ENCODE results near the gene TM4SF5. TPM values are rescaled to one million over a fixed set of nuclear protein-coding genes. Genes with fewer than 3 reads are reported as not detected.
"Not testable (repeated sequence)": the region's sequence is repeated elsewhere in the genome, so short reads cannot be mapped to it uniquely, and the experiment has no call there.

Gene TM4SF5
- polyA plus RNA-seq, 3 donors: not detected

DNA sequence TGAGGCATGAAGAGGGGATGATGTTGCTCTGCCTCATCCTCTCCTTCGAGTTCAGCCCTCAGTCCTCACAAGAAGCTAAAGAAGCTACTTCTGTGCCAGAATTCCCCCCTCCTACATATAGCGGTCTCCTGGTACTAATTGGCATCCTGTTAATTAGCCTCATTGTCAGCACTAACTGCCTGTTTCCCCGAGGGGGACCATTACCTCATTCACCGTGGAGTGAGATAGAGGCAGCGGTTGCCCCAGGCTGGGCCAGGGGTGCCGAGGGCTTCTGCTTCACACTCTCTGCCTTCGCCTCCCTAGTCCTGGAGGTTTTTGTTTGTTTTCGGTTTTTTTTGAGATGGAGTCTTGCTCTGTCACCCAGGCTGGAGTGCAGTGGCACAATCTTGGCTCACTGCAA is 55.7 kb downstream of the TM4SF5 start:
- Histone ChIP-seq H3K36me3 (replicated peaks in 1 of 2; ENCODE audit: control insufficient read depth in 1 of 2, insufficient read depth in 2 of 2, low read length in 2 of 2) (peaks cover 3 to 12% of the 10 kb centered on the region in 2 donors), H3K4me3 (replicated peaks in 1 of 3; ENCODE audit: low read depth in 2 of 3, low read length in 3 of 3) (no peak overlapping the region), H3K27ac (ENCODE audit: low read depth in 1 of 2, low read length in 2 of 2) (no peak overlapping the region), H3K4me1 (ENCODE audit: control insufficient read depth in 1 of 2, insufficient read depth in 2 of 2, low read length in 2 of 2) (no peaks in the 10 kb centered on the region), H4K20me1 (ENCODE audit: insufficient read depth, low read length) (no peaks in the 10 kb centered on the region), H3K9me3 (replicated peaks in 1 of 2; ENCODE audit: control insufficient read depth in 1 of 2, insufficient read depth in 1 of 2, low read length in 2 of 2) (no peaks in the 10 kb centered on the region), H3K9ac (ENCODE audit: insufficient read depth, low read length, poor library complexity, severe bottlenecking) (no peak overlapping the region), H3K79me2 (ENCODE audit: insufficient read depth, low read length) (no peaks in the 10 kb centered on the region), H2AFZ (ENCODE audit: insufficient read depth, low read depth, low read length, poor library complexity, severe bottlenecking) (no peak overlapping the region), H3K27me3 (ENCODE audit: control insufficient read depth in 2 of 2, insufficient read depth in 2 of 2, low read length in 2 of 2) (no peaks in the 10 kb centered on the region), H3K4me2 (replicated peaks; ENCODE audit: extremely low read depth, low read length, poor library complexity, severe bottlenecking) (no peak overlapping the region)
- intact Hi-C loops (cut with micrococcal nuclease): no loop called here
- no peak overlapping the region for H3K27ac Mint-ChIP-seq
- no peak overlapping the region for H3K4me3 Mint-ChIP-seq
- DNase-seq: no peak
- peaks cover 1% of the 10 kb centered on the region for H3K4me1 Mint-ChIP-seq
- WGBS (ENCODE audit: insufficient coverage): 80% methylated on average over 2 of the region's 8 CpGs
- H3K36me3 Mint-ChIP-seq: peaks cover 10 to 13% of the 10 kb centered on the region in 2 donors
- H3K27me3 Mint-ChIP-seq (ENCODE audit: low read depth in 3 of 3): peaks cover 10 to 22% (median 20%) of the 10 kb centered on the region in 3 donors
- no peaks in the 10 kb centered on the region for H3K9me3 Mint-ChIP-seq
- TF ChIP-seq, protein P1, sequence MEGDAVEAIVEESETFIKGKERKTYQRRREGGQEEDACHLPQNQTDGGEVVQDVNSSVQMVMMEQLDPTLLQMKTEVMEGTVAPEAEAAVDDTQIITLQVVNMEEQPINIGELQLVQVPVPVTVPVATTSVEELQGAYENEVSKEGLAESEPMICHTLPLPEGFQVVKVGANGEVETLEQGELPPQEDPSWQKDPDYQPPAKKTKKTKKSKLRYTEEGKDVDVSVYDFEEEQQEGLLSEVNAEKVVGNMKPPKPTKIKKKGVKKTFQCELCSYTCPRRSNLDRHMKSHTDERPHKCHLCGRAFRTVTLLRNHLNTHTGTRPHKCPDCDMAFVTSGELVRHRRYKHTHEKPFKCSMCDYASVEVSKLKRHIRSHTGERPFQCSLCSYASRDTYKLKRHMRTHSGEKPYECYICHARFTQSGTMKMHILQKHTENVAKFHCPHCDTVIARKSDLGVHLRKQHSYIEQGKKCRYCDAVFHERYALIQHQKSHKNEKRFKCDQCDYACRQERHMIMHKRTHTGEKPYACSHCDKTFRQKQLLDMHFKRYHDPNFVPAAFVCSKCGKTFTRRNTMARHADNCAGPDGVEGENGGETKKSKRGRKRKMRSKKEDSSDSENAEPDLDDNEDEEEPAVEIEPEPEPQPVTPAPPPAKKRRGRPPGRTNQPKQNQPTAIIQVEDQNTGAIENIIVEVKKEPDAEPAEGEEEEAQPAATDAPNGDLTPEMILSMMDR (IDR thresholded peaks at IDR 0.05): no peak

DNA sequence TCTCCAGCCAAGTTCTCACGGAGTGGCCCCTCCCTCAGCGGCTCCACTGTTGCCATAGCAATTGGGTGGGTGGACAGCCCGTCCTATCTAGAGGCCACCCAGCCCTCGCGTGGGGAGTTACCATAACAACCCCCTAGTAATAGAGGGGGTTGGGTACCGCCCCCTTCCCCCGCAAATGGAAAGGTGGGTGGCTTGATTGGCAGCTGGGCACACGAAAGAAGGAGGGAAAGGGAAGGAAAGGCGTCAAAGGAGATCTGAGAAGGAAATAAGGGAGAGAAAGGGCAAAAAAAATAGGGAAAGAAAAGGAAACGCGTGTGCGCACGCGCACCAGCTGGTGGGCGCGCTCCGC is 61.1 kb downstream of the TM4SF5 start:
- H3K27me3 ChIP-seq (ENCODE audit: control insufficient read depth in 2 of 2, insufficient read depth in 2 of 2, low read length in 2 of 2); DNase-seq; H3K36me3 ChIP-seq (replicated peaks in 1 of 2; ENCODE audit: control insufficient read depth in 1 of 2, insufficient read depth in 2 of 2, low read length in 2 of 2); H3K27me3 Mint-ChIP-seq (ENCODE audit: low read depth in 3 of 3); H3K9me3 ChIP-seq (replicated peaks in 1 of 2; ENCODE audit: control insufficient read depth in 1 of 2, insufficient read depth in 1 of 2, low read length in 2 of 2); intact Hi-C loops (cut with micrococcal nuclease); H3K9me3 Mint-ChIP-seq: not testable (repeated sequence)
- Histone ChIP-seq H3K4me1 (ENCODE audit: control insufficient read depth in 1 of 2, insufficient read depth in 2 of 2, low read length in 2 of 2) (peaks cover 25 to 32% of the 10 kb centered on the region in 2 donors), H3K9ac (ENCODE audit: insufficient read depth, low read length, poor library complexity, severe bottlenecking) (peak overlapping the region; percentile 92), H3K4me3 (replicated peaks in 1 of 3; ENCODE audit: low read depth in 2 of 3, low read length in 3 of 3) (peak overlapping the region; percentile 49 to 95 (median 94)), H3K4me2 (replicated peaks; ENCODE audit: extremely low read depth, low read length, poor library complexity, severe bottlenecking) (peak overlapping the region; percentile 98), H4K20me1 (ENCODE audit: insufficient read depth, low read length) (peaks cover 21% of the 10 kb centered on the region), H3K79me2 (ENCODE audit: insufficient read depth, low read length) (peaks cover 45% of the 10 kb centered on the region), H2AFZ (ENCODE audit: insufficient read depth, low read depth, low read length, poor library complexity, severe bottlenecking) (peak overlapping the region; percentile 72), H3K27ac (ENCODE audit: low read depth in 1 of 2, low read length in 2 of 2) (peak overlapping the region in 1 of 2 donors; percentile 88)
- H3K4me3 Mint-ChIP-seq: peak overlapping the region; percentile 86 to 94
- peaks cover 19 to 20% of the 10 kb centered on the region in 2 donors for H3K36me3 Mint-ChIP-seq
- H3K4me1 Mint-ChIP-seq: peaks cover 32% of the 10 kb centered on the region
- H3K27ac Mint-ChIP-seq: peak overlapping the region; percentile 79 to 97 (median 94)
- 0% methylated on average over 5 of the region's 17 CpGs for WGBS (ENCODE audit: insufficient coverage)

Other genes with a start within 250 kb of the TM4SF5 start
- 10 to 100 TPM in 1 of 3 donors, 1 to 10 TPM in 2; 4.2 to 22.3 (median 5.3) TPM for gene MYBBP1A, start 216.5 kb upstream of the TM4SF5 start, polyA plus RNA-seq
- gene GGT6, start 211.3 kb upstream of the TM4SF5 start, polyA plus RNA-seq: not detected
- under 1 TPM in 1 of 3 donors, not detected in 2; 0.08 TPM for gene SMTNL2, start 187.4 kb upstream of the TM4SF5 start, polyA plus RNA-seq
- under 1 TPM in 2 of 3 donors, not detected in 1; 0.05 to 0.13 TPM for gene ALOX15, start 130.2 kb upstream of the TM4SF5 start, polyA plus RNA-seq
- gene PELP1, start 67.7 kb upstream of the TM4SF5 start, polyA plus RNA-seq: 10 to 100 TPM in 1 of 3 donors, 1 to 10 TPM in 2; 1.3 to 11.2 (median 2.6) TPM
- 100 to 1,000 TPM; 134 to 760 (median 150) TPM for gene ARRB2, start 61.3 kb upstream of the TM4SF5 start, polyA plus RNA-seq
- 10 to 100 TPM; 22.1 to 35.7 (median 25.5) TPM for gene MED11, start 40.5 kb upstream of the TM4SF5 start, polyA plus RNA-seq
- 10 to 100 TPM in 1 of 3 donors, 1 to 10 TPM in 1, under 1 TPM in 1; 0.97 to 13.6 (median 1.2) TPM for gene ZMYND15, start 32.1 kb upstream of the TM4SF5 start, polyA plus RNA-seq
- gene CXCL16, start 32.0 kb upstream of the TM4SF5 start, polyA plus RNA-seq: 100 to 1,000 TPM in 2 of 3 donors, 10 to 100 TPM in 1; 68.1 to 204 (median 103) TPM
- gene VMO1, start 14.5 kb downstream of the TM4SF5 start, polyA plus RNA-seq: 1 to 10 TPM in 1 of 3 donors, under 1 TPM in 2; 0.54 to 2.1 (median 0.79) TPM
- 1 to 10 TPM in 2 of 3 donors, under 1 TPM in 1; 0.27 to 2.1 (median 1.5) TPM for gene GLTPD2, start 17.1 kb downstream of the TM4SF5 start, polyA plus RNA-seq
- 100 to 1,000 TPM; 134 to 364 (median 361) TPM for gene PSMB6, start 24.3 kb downstream of the TM4SF5 start, polyA plus RNA-seq
- gene PLD2, start 35.3 kb downstream of the TM4SF5 start, polyA plus RNA-seq: 100 to 1,000 TPM in 1 of 3 donors, 1 to 10 TPM in 2; 3.5 to 122 (median 4.0) TPM
- gene MINK1, start 61.5 kb downstream of the TM4SF5 start, polyA plus RNA-seq: 100 to 1,000 TPM in 1 of 3 donors, 1 to 10 TPM in 2; 3.2 to 159 (median 7.2) TPM
- 1 to 10 TPM; 1.9 to 5.1 (median 4.2) TPM for gene C17orf107, start 127.7 kb downstream of the TM4SF5 start, polyA plus RNA-seq
- gene CHRNE, start 131.2 kb downstream of the TM4SF5 start, polyA plus RNA-seq: 10 to 100 TPM in 1 of 3 donors, 1 to 10 TPM in 1, under 1 TPM in 1; 0.54 to 12.6 (median 2.1) TPM
- gene GP1BA, start 160.4 kb downstream of the TM4SF5 start, polyA plus RNA-seq: under 1 TPM in 2 of 3 donors, not detected in 1; 0.24 to 0.29 TPM
- gene SLC25A11, start 168.2 kb downstream of the TM4SF5 start, polyA plus RNA-seq: 100 to 1,000 TPM in 2 of 3 donors, 10 to 100 TPM in 1; 65.2 to 138 (median 111) TPM
- 100 to 1,000 TPM in 1 of 3 donors, 10 to 100 TPM in 2; 17.2 to 105 (median 20.6) TPM for gene RNF167, start 168.4 kb downstream of the TM4SF5 start, polyA plus RNA-seq
- 1,000 to 10,000 TPM in 2 of 3 donors, 100 to 1,000 TPM in 1; 842 to 1,613 (median 1,582) TPM for gene PFN1, start 176.6 kb downstream of the TM4SF5 start, polyA plus RNA-seq
- gene ENO3, start 179.2 kb downstream of the TM4SF5 start, polyA plus RNA-seq: 10 to 100 TPM in 1 of 3 donors, under 1 TPM in 2; 0.36 to 14.2 (median 0.60) TPM
- 10 to 100 TPM; 75.6 to 96.7 (median 85.1) TPM for gene SPAG7, start 195.9 kb downstream of the TM4SF5 start, polyA plus RNA-seq
- 10 to 100 TPM in 1 of 3 donors, 1 to 10 TPM in 2; 7.1 to 88.9 (median 7.6) TPM for gene CAMTA2, start 215.8 kb downstream of the TM4SF5 start, polyA plus RNA-seq
- under 1 TPM; 0.38 to 0.52 (median 0.44) TPM for gene INCA1, start 225.6 kb downstream of the TM4SF5 start, polyA plus RNA-seq
- 10 to 100 TPM in 1 of 3 donors, 1 to 10 TPM in 2; 3.6 to 12.0 (median 3.9) TPM for gene KIF1C, start 226.1 kb downstream of the TM4SF5 start, polyA plus RNA-seq